ENCODE results near the gene DLGAP1. TPM values are rescaled to one million over a fixed set of nuclear protein-coding genes. Genes with fewer than 3 reads are reported as not detected.

DLGAP1 gene
- total and polyA plus RNA-seq, 4 donors, result 0.06 to 1.2 (median 0.17) TPM; not detected in 1

- TF ChIP-seq ZBTB33 (IDR thresholded peaks at IDR 0.05) (peak; percentile 43), RXRA (IDR thresholded peaks at IDR 0.05) (peak; percentile 53 to 81), FOXA1 (IDR thresholded peaks at IDR 0.05) (no peak)
These were observed 1001.4 kb downstream of the DLGAP1 start (continued) for GRCh38 chr18:3453540-3454364.

GRCh38 chr18:3452750-3453539 lies 1002.2 kb downstream of the DLGAP1 start:
- no peaks in the 10 kb centered on the region for H3K9me3 ChIP-seq (ENCODE audit: control insufficient read depth in 4 of 4, low read length in 3 of 4)
- no peak for DNase-seq (ENCODE audit: low spot score)
- H3K4me3 ChIP-seq (ENCODE audit: low read depth in 1 of 3, low read length in 3 of 3), result peak overlapping the region; percentile 63 to 92 (median 90)
- 34% methylated on average over 17 of the region's 17 CpGs for WGBS
- no peaks in the 10 kb centered on the region for H3K27me3 ChIP-seq (ENCODE audit: control insufficient read depth in 4 of 4, insufficient read depth in 4 of 4, low read length in 3 of 4)
- H3K36me3 ChIP-seq (ENCODE audit: control insufficient read depth in 4 of 4, insufficient read depth in 3 of 4, low read depth in 1 of 4, low read length in 3 of 4), result peaks cover 0 to 7% (median 5%) of the 10 kb centered on the region in 4 donors
- peaks cover 2 to 46% (median 26%) of the 10 kb centered on the region in 4 donors for H3K4me1 ChIP-seq (ENCODE audit: control insufficient read depth in 4 of 4, insufficient read depth in 4 of 4, low read length in 3 of 4)
- peak overlapping the region; percentile 99 to 100 for H3K27ac ChIP-seq (ENCODE audit: low read depth in 1 of 2, low read length in 2 of 2)
- H3K9ac ChIP-seq (ENCODE audit: low read depth in 1 of 2, low read length in 2 of 2), result peak overlapping the region; percentile 98 to 100
- no peak for TF ChIP-seq GABPA (IDR thresholded peaks at IDR 0.05 in 1 of 2, conservative IDR thresholded peaks at IDR 0.05 in 1 of 2)
- no peak for TF ChIP-seq ATF3 (IDR thresholded peaks at IDR 0.05)
- no peak for TF ChIP-seq YY1 (IDR thresholded peaks at IDR 0.05)
- no peak for TF ChIP-seq EGR1 (IDR thresholded peaks at IDR 0.05; ENCODE audit: low read depth in 2 of 2)
- TF ChIP-seq HNF4G (IDR thresholded peaks at IDR 0.05), result no peak
- no peak for TF ChIP-seq RXRA (IDR thresholded peaks at IDR 0.05)
- no peak for TF ChIP-seq HNF4A (conservative IDR thresholded peaks at IDR 0.05)
- TF ChIP-seq FOXA1 (IDR thresholded peaks at IDR 0.05), result no peak
- TF ChIP-seq REST (IDR thresholded peaks at IDR 0.05), result no peak
- no peak for TF ChIP-seq NR2F2 (IDR thresholded peaks at IDR 0.05)

Data from liver (tissue), 9 donors.